Epidermal melanocyte (primary cell): ENCODE measurements around the gene SLC8A1.
"Not testable (repeated sequence)": the region's sequence is repeated elsewhere in the genome, so short reads cannot be mapped to it uniquely, and the experiment has no call there.

Source experiments
- DNase-seq: peaks from one replicate; pipeline ENCODE4 v3.0.0; 2011; ENCODE audit warnings: low spot score; ENCODE audit not compliant: insufficient read length

Gene SLC8A1

DNA sequence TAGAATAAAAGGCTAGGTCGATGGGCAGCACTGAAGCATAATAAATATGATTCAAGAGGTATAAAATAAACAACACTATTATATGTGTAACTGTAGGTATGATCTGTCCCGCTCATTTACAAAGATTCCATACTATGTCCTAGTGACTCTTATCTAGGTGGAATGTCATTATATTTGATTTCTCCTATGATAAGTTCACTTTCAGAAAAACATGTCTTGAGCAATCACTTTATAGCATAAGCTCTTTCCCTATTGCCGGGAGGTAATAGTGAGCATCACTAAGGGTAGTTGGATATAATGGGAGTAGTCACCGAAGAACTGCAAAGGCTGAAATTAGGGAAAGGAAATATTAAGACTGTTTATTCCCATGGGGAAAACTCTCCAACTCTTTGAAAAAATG, 342.5 kb downstream of the SLC8A1 start:
- DNase-seq, result no peak

DNA sequence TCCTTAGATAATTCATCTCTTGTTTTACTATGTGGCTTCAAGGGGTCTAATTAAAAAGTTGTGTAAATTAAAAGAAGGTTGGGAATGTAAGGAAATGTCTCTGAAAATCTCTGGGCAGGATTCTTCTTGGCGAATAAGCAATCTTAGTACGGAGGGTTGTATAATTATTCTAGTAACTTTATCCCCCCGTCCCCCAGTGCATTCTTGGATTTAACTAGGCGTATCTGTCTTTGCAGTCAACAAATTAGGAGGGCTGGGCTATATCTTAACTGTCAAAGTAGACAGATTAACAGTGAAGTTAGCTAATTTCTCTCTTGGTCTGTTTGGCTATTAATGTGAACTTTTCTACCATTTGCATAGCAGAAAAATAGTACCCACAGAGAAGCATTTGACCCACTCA, 343.0 kb downstream of the SLC8A1 start:
- DNase-seq, result no peak

DNA sequence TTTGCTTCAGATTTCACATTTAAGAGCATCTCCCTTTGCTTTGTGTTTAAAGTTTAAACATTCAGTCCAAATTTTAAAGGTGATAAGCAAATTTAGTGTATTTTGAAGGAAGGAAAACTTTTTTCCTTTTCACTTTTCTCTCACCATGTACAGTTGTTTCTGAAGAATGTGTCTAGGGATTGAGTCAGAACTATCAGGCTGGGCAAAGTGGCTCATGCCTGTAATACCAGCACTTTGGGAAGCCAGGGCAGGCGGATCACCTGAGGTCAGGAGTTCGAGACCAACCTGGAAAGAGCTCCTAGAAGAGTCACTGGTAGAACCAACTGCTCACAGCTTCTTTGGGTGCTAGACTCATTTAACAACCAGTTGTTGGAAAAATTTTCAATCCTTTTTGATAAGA, 345.8 kb downstream of the SLC8A1 start:
- no peak for DNase-seq

DNA sequence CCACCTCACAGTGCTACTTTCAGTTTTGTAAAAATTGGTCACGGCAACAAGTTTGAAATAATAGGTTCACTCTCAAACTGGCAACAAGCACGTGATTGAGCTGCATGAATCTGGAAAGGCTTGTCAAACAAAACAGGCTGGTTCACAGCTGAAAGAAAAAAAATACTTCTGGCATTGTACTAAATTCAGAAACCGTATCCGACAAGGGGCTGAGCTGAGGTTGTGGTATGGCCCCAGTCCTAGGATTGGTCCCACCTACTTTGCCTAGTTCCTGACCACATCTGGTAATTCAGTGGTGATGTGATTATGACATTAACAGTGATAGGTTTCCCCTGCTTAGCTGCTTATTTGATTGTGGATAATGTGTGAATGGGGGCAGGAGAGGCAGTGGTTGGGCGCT, 346.3 kb downstream of the SLC8A1 start:
- no peak for DNase-seq

DNA sequence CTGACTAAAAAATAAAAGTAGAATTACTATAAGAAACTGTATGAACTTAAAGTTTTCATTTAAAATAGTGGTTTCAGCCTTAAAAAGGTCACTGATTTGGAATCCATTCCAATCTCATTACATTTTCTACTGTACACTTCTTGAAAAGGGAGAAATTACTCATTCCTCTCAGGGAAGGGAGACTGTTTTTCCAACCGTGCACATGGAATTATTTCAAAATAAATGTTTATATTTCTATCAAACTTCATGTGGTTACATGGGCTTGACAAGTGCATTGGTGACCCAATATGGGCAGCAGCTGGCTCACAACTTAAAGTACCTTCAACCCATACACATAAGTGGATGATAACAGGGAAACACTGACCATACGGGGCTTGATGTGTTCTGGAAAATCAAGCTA, 348.3 kb downstream of the SLC8A1 start:
- no peak for DNase-seq

DNA sequence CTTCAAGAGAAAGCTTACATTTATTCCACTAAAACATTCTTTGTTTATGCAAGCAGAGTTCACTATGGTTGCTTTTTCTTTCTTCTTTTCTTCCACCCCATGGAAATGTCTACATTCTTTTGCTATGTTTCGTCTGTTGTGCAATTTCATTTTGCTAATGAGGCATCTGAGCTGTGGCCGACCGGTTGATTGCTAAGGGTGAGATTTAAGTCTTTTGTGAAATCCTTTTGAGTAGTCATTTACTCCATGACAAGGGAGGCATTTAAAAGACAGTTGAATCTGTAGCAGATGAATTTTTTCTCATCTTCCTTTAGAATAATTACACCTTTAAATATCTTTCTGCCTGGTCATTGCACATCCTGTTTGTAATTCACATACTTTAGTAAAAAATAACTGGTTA, 348.7 kb downstream of the SLC8A1 start:
- no peak for DNase-seq

DNA sequence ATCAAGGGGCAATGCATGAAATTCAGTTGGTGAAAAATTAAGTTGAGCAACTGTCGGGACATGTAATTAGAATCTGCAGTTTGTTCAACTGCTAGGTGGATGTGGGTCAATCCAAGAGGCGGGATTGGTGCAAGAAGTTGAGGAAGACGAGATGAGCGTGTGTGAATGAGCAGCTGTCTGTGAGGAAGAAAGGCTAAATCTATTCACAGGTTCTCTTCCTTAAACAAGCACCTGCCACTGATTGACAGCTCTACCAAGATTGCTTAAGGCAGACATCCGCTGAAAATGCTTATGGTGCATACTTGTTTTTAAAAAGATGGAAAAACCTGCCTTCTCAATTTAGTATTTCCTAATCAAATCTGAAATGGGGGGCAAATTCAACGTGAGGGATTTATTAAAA, 349.4 kb downstream of the SLC8A1 start:
- DNase-seq, result no peak

DNA sequence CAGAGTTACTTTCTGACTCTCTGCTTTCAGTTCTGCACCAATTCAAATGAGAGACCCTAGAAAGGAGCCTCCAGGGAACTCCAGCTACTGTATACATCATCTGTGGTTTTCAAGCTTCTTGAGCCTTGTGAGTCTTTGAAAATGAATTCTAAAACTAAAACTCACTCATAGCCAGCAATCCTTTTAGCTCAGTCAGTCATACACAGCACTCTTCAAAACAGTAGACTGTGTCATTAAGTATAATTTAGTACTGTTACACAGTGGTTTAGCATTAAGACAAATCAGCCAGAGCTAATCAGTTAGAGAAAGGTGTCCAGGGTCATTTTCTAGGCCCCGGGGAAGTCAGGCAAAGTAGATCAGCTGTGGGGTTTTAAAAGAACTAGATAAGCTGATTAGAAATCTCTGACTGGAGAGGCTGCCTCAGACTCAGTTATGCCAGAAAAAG, 350.7 kb downstream of the SLC8A1 start:
- DNase-seq, result no peak

DNA sequence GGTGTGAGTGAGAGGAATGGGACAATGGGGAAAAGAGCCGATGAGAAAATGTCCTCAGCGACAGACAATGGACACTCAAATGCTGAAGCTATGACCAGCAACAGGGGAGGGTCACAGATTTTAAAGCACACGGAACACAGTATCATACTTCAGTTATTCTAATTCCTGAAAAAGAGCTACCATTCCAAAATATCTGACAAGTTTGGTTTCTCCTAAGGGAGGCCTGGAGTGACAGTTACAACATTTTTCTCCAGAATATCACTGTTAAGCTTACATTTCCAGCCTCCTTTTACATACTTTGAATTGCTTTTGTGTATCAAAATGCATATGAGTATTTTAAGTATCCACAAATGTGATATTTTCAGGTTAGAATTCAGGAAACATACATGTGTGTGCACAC, 351.2 kb downstream of the SLC8A1 start:
- no peak for DNase-seq

DNA sequence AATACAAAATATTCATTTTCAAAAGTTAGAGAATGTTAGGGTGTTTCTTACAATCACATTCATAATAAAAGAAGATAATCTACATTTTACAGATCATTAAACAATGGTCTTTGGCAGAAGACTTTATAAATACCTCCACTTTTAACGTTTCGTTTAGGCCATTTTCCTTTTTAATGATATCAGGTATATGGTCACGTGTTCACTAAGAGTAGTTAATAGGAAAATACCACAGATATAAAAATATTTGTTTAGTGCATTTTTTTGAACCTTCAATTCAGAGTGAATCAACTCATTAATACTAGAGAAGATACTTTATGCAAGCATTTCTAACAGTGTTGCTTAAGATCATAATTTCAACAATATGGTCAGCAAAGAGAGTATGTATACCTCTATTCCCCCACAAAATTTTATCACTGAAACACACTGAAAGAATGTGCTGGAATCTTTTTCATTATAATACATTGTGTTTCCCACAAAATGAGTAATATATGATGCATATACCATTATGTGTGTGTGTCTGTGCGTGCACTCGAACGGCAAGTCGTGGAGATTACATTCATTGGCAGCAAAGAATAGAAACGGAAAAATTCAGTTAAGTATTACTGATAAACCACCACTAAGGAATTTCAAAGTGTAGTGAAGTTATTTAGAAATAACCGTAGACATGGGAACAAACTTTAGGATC, 353.0 kb downstream of the SLC8A1 start:
- no peak for DNase-seq

DNA sequence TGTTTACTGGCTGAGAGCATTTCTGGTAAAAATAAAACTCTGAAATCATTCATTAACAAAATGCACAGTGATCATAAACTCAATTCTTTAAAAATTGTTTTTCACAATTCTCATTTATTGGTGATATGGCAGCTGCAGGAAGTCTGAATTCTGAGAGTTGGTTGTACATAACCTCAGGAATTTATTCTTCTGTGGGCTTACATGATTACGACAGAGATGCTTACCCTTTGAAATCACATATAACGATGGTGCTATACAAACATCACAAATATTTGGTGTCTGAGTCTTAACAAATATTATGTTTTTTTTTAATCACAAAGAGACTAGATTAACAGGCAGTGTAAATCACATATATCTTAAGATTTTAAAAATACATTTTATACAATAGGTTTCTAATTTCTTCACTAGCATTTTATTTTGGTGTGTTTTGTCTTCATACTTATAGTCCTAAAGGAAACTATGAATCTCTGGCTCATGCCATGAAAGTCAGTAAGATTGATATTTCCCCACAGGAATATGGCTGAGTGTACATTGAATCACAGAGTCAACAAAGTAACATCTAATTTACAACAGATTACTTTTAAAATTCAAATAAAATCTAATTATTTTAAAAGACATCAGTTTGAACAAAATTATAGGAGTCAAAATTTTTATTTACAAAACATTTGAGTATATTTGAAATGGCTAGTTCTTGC, 354.1 kb downstream of the SLC8A1 start:
- no peak for DNase-seq

DNA sequence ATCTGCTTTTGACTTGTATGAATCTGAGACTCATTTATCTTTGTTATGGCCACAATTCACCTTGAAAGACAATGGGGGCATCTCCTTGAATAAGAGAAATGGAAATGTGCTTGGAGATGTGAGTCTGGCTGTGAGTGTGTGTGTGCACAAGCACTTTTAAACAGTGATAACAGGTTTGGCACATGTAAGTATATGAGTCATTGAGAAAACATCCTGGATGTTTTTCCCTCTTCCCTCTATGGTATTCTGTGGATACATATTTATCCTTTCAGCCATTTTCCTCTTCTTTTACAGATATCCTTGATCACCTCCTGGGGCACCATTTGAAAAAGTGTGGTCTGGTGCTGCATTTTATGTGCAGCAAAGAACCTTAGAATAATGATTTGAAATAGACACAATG, 355.5 kb downstream of the SLC8A1 start:
- DNase-seq, result no peak

DNA sequence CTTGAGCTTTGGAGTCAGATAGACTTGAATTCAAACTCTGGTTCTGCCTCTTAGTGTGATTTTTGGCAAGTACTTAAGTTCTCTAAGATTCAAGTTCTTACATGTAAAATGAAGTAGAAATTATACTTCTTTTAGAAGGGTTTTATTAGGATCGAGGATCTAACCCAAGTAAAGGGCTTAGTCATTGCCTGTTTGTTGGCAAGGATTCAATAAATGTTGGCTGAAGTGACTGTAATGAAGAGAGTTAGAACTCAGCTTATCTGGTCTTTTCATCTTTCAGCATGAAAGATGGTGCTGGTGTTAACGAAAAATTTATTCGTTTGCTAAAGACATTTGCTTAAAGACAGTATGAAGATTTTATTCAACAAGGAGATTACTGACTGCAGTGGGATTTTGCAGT, 356.9 kb downstream of the SLC8A1 start:
- DNase-seq, result no peak

DNA sequence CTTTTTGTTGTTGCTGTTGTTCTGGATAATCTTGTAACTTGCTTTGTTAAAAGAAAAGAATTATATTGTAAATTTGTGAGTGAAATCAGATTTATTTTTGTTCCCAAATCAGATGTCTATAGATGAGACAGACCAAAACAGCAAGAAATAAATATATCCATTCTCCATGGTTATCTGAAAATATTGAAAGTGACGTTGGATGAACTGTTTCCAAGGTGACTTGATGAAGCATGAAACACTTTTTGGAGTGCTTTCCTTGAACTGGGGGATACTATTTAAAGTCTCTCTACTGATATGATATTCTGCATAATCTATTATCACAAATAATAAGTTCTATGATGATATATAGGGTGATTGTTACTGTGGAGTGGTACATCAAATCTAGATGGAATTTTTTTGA, 357.4 kb downstream of the SLC8A1 start:
- DNase-seq, result no peak

DNA sequence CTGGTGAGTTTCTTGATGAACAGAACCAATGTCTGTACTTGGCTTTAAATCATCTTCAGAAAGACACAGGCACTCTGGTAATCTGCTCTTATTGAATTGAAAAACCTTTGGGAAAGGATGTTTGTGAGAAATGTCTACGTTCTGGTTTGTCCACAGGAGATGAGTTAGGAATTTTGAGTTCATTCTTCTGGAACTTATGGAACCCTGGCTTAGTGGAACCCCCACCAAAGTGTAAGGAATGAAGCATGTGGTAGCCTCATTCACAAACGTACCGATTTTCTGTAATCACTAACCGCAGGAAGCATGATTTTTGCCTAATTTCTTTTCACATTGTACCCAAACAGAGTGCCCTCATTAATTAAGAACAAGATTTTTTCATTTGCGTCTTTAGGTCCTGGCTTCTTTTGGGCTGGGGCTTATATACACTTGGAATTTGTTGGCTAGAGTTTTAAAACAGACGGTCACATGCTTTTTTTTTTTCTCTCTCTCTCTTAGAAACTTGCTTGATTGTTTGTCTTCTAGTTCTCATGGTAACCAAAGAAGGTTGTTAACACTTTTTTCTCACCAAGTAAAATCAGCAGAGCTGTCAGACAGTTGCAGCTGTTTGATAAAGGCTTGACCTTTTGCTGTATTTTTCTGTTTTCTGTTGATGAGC, 358.7 kb downstream of the SLC8A1 start:
- no peak for DNase-seq

DNA sequence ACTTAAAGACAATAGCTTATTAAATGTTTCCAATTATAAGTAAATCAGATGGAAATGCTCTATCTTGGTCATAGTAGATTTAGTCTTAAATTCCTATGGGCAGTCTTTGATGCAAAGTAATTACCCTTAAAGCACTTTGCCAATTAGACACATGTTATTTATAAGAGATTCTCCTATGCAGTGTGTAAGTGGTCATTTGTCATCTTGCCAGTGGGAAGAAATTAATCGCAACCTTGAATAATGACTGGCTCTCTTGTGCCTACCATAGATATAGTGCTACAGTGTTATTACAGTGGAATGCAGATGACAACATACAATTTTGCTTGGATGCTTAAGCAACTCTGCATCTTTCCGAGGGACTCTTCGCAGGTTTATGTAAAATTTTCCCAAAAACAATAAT, 361.8 kb downstream of the SLC8A1 start:
- DNase-seq, result no peak

DNA sequence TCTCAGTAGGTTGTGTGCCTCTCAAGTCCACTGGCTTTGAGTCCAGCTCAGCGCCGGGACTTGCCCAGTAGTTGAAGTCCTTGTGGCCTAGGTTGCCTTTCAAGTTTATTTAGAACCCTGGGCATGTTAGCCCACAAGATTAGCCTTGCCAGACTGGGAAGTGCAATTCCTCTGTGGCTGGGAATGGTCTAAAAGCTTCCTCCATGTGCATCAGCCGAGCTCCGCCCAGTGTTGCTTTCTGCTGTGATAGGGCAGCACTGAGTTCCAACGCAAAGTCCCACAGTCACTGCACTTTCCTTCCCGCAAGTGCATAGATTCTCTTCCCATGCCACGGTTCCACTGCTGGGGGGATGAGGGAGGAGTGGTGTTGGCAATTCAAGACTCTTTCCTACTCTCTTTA, 364.0 kb downstream of the SLC8A1 start:
- no peak for DNase-seq

DNA sequence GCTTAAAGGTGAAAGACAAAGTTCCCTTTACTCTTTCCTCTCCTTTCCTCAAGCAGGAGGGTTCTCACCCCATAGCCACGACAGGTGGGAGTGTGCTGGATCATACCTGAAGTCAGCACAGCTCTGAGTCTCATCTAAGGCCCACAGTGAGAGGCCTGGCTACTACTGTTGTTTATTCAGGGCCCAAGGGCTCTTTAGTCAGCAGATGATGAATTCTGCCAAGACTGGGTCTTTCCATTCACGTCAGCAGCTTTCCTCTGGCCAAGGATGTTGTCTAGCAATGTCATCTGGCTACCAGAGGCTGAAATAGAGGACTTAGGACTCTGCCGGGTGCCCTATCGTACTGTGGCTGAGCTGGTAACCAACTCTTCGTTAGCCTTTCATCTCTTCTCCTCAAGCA, 364.5 kb downstream of the SLC8A1 start:
- no peak for DNase-seq

DNA sequence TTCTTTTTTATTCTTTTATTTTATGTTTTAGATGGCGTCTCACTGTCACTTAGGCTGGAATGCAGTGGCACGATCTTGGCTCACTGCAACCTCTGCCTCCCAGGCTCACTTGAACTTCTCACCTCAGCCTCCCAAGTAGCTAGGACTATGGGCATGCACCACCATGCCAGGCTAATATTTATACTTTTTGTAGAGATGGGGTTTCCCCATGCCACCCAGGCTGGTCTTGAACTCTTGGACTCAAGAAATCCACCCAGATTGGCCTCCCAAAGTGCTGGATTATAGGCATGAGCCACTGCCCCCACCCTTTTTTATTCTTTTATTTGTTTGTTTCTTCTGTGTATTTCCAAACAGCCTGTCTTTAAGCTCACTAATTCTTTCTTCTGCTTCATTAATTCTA, 366.1 kb downstream of the SLC8A1 start:
- no peak for DNase-seq

DNA sequence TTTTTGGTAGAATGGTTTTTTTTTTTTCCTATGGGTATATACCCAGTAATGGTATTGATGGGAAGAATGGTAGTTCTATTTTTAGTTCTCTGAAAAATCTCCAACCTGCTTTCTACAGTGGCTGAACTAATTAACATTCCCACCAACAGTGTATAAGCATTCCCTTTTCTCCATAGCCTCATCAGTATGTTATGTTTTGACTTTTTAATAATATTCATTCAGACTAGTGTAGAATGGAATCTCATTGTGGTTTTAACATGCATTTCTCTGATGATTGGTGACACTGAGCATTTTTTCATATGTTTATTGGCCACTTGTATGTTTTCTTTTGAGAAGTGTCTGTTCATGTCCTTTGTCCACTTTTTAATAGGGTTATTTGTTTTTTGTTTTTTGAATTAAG, 378.6 kb downstream of the SLC8A1 start:
- DNase-seq, result not testable (repeated sequence)

DNA sequence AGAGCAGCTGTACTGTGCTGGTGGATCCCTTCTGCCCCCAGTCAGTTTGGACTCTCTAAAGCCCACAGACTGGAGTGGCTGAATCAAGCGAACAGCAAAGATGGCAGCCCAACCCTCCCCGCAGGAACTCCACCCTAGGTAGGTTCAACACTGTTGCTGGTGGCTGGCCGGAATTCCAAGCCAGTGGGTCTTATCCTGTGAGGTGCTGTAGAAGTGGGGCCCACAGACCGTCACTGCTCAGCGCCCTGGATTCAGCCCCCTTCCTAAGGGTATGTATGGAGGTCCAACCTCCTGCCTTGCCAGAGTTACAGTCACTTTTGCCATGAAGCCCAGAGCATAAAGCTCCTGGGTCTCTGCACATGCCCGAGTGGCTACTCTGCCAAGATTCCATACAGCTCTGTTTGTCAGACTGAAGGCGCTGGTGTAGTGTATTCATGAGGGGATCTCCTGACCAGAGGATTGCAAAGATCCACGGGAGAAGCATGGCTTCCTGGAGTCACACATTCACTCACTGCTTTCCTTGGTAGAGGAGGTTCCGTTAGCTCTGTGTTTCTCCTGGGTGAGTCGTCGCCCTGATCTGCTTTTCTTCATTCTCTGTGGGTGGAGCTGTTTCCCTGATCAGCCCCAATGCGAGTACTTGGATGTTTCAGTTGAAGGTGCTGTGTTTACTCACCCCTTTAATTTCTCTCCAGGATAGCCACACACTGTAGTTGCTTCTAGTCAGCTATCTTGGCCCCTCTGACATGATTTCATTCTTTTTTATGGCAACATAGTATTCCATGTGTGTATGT, 379.3 kb downstream of the SLC8A1 start:
- no peak for DNase-seq

DNA sequence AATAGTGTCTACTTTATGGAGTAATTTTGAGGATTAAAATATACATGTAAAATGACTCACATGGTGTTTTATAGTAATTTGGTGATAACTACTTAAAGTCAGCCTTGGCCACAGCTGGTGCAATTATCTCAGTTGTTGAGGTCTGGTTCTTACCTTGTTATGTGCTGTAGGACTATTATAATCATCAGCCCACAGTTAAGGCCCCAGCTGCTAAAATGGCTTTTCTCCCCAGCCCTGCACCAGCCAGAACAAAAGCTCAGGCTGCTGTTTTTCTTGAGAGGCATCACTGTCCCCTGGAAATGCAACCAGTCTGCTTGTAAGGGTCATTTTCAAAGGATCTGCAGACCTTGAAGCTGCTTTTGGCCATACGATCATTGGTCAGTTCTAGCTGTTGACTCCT, 389.5 kb downstream of the SLC8A1 start:
- DNase-seq, result no peak
